OCI-LY7 (cell line): ENCODE measurements around the gene GPR78.

Experiments used
- EZH2phosphoT487 ChIP-seq: fragments of 200-600 bp; sonication (generic); IDR thresholded peaks from 2 replicates; pipeline ENCODE4 v1.6.1; 2018; ENCODE audit warnings: low read depth, borderline replicate concordance, mild to moderate bottlenecking, mixed run types, antibody characterized with exemption, low read length, moderate library complexity, mixed read lengths
- TF ChIP-seq, protein P1 (sequence below): fragments of 200-600 bp; sonication (generic); conservative IDR thresholded peaks from 2 replicates; pipeline ENCODE4 v1.5.1; 2014; ENCODE audit warnings: mild to moderate bottlenecking, antibody characterized with exemption, low read length, moderate library complexity, mixed read lengths

DNA sequence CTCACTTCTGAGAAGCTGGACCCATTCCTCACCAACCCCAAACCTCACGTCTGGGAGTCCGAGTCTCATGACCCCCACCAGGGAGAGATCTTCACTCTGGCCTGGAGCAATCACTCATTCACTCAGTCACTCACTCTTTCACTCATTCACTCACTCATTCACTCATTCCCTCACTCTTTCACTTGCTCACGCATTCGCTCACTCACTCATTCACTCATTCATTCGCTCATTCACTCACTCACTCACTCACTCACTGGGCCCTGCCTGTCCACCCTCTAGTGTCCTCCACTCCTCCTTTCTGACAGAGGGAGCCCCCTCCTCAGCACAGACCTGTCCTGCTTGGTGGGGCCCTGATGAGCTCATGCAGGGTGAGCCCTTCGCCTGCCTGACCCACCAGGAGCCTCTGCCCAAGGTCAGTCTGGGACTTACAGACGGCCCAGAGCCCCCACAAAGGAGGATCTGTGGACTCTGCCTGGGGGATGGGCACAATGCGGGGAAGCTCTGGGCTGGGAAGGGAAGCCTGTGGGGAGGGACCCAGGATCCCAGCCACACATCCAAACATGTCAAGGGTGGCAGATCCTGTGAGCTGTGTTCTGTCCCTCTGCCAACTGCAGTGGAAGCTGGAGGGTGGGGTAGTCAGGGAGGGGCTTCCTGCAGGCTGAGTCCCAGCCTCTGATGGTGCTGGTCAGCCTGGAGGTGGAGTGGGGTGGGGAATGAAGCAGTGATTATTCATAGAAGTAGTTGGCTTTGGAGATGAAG lies 30.8 kb downstream of the GPR78 start:
- TF ChIP-seq, protein P1, sequence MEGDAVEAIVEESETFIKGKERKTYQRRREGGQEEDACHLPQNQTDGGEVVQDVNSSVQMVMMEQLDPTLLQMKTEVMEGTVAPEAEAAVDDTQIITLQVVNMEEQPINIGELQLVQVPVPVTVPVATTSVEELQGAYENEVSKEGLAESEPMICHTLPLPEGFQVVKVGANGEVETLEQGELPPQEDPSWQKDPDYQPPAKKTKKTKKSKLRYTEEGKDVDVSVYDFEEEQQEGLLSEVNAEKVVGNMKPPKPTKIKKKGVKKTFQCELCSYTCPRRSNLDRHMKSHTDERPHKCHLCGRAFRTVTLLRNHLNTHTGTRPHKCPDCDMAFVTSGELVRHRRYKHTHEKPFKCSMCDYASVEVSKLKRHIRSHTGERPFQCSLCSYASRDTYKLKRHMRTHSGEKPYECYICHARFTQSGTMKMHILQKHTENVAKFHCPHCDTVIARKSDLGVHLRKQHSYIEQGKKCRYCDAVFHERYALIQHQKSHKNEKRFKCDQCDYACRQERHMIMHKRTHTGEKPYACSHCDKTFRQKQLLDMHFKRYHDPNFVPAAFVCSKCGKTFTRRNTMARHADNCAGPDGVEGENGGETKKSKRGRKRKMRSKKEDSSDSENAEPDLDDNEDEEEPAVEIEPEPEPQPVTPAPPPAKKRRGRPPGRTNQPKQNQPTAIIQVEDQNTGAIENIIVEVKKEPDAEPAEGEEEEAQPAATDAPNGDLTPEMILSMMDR, result no peak
- TF ChIP-seq EZH2phosphoT487, result no peak
